Embryonic facial prominence (tissue), 1 donor: ENCODE measurements around the gene NRXN3.

ENCODE experiments used
- DNase-seq: peaks from one replicate; pipeline ENCODE4 v3.0.0-alpha.2; 2016; ENCODE audit errors: extremely low spot score

NRXN3 gene

GRCh38 chr14:79571366-79571765 lies 1401.2 kb downstream of the NRXN3 start:
- DNase-seq = no peak

DNA sequence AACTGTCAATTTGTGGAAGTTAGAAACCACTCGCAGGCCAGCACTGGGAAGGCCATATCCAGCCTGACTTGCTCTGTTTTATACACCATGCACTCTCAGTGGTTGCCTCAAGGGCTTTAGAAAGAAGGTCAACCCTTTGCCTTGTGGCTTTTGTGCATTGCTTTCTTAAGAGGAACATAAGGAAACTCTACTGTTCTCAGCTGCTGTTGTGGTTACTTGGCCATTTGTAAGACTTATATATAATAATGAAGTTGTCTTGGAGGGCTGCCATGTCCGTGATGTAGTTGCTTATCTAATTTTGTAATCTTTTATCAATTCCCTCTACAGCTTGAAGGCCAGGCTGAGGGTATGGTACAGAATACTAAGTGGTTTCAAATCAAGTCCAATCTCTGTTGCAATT lies 1403.3 kb downstream of the NRXN3 start:
- DNase-seq = no peak

- DNase-seq = no peak
These were observed 1404.9 kb downstream of the NRXN3 start for GRCh38 chr14:79575032-79575431.

DNA sequence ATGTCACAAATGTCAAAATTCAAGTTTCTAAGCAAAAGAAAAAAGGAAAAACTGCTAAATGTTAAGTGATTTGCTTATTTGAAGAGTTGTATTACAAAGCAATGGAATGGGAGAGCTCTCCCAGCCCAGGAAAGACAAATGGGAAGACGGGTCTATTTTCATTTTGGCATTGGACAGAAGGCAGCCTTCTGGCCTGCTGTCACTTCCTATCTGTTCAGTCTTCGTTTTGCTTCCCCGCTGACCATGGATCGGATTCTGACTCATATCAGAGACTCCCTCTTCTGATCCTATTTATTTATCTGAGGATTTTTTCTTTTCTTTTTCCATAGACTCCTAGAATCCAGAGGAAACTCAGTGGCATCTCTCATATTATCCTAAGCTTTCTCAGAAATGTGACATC lies 1406.3 kb downstream of the NRXN3 start:
- no peak for DNase-seq

GRCh38 chr14:79578470-79578869 lies 1408.3 kb downstream of the NRXN3 start:
- DNase-seq = no peak

GRCh38 chr14:79580414-79580813 lies 1410.2 kb downstream of the NRXN3 start:
- DNase-seq = no peak

DNA sequence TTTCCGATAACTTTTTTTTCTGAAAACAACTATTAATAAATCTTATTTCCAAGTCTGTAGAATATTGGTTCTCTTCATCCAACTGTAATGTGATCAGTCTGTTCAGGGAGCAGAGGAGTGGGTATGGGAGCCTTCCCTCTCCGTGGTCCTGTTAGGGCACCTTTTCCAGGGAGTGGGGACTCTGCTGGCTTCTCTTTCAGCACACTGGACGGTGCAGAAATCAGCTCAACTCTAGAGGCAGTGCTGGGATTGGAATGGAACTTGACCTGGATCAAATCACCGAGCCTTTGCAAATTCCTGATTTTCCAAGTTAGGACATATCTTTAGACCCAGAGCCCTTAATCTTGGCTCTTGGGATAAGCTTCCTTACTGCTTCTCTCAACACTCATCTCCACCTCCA lies 1410.7 kb downstream of the NRXN3 start:
- no peak for DNase-seq

GRCh38 chr14:79581912-79582576 lies 1411.9 kb downstream of the NRXN3 start:
- no peak for DNase-seq

DNA sequence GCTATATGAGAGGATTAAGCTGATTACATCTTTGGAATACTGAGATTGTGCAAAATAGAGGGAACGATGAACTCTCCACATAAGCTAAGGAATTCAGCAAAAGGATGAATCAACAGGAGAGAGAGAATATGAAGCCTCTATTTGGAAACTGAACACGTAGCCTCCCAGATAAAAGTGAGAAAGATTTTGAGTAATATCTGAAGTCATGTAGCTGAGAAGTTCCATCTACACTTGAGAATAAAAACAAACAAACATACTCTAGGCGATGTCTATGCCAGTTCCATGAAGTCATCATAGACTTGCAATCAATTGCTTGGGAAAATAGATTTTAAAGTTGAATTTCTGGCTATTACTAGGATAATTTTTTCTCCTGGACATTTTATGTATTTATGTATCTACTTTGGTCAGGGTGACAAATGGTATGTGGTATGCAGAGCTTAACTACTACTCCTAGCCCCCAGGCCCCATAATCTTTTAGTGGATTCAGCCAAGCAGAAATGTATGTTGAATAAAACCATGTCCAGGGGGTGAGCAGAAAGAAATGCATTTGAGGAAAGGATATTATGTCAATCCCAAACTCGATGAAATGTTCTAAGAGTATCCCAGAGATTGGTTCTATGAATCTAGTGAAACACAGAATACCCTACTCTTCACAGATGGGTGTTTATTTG lies 1413.7 kb downstream of the NRXN3 start:
- no peak for DNase-seq

- no peak for DNase-seq
These were observed 1414.5 kb downstream of the NRXN3 start for GRCh38 chr14:79584679-79585078.

GRCh38 chr14:79585845-79586244 lies 1415.7 kb downstream of the NRXN3 start:
- no peak for DNase-seq

DNA sequence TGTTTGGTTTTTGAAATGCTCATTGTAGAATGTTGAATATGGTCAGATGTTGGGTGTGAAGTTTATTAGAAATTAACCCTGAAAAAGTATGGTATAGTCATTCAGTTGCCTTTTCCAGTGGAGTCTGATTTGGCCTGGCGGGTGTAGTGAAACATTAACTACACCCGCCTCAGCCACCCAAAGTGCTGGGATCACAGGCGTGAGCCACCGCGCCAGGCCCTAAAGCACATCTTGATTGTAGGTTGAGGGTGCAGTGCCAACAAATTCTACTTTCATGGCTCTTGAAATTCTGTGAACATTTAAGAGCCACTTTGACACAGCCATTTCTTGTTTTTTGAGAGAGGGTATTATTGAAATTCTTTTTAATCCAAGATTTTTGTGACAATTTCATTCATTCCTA lies 1416.2 kb downstream of the NRXN3 start:
- DNase-seq = no peak

DNA sequence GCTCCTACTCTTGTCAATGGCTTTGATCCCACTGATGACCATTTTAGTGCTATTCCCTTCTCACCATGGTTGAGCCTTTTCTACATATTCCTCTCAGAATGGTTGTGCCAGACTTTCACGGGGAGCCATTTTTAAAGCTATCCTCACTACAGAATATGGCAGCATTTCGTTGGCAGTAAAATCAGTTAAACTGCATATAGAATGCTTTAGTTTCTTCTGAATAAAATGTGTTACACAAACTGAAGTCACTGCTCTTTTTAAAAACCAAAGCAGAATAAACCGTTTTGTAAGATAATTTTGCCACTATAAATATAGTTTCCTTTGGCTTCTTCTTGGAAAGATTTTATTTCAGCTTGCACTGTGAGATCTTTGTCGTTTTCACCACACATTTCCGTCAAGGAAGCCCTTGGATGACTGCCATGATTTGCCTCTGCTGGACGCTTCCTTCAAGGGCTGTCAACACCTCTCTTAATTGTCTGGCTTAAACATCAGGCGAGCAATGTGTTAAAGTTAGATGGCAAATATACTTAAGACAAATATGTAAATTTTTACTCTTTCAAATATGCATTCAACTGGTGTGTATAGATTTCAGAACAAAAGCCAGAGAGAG lies 1416.9 kb downstream of the NRXN3 start:
- no peak for DNase-seq

GRCh38 chr14:79587875-79588274 lies 1417.7 kb downstream of the NRXN3 start:
- DNase-seq = no peak

- no peak for DNase-seq
These were observed 1418.2 kb downstream of the NRXN3 start for GRCh38 chr14:79588398-79588797.

- no peak for DNase-seq
These were observed 1426.4 kb downstream of the NRXN3 start for GRCh38 chr14:79596551-79596950.

- no peak for DNase-seq
These were observed 1427.4 kb downstream of the NRXN3 start for GRCh38 chr14:79597566-79597965.

DNA sequence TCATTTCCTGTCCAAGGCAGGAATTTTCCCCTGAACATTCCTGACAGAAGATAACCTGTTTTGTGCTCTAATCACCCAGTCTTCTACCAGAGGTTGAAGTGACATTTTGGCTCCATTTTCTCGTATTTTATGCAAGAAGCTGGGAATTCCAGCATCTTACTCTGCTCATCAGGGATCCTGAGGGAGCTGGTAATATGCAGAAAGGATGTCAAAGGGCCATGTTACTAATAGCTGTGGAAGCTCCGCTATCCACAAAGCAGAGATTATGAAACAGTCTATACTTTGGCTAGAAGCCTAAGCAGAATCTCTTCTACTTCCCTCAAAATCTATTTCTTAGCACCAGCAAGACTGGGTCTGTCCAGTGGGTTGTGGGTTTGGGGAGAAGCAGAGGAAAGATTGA lies 1428.2 kb downstream of the NRXN3 start:
- DNase-seq = no peak

GRCh38 chr14:79599239-79599638 lies 1429.1 kb downstream of the NRXN3 start:
- DNase-seq = no peak

DNA sequence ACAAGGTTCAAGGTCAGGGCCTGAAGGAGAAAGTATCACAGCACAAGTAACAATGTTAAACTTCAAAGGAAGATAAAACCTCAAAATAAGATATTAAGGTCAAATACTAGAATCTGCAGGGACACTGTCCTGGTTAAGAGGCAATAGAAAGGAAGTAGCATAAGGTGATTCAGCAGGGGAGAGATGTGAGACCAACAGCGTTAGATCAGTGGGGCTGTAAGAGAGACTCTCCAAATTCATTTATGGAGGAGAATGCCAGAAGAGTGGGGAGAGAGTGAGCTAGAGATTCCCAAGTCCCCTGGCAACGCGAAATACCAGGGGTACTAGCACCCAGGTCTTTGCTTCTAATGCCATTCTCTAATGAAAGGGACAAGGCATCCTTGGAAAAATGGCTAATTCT lies 1430.2 kb downstream of the NRXN3 start:
- DNase-seq = no peak

GRCh38 chr14:79601579-79601978 lies 1431.4 kb downstream of the NRXN3 start:
- no peak for DNase-seq

DNA sequence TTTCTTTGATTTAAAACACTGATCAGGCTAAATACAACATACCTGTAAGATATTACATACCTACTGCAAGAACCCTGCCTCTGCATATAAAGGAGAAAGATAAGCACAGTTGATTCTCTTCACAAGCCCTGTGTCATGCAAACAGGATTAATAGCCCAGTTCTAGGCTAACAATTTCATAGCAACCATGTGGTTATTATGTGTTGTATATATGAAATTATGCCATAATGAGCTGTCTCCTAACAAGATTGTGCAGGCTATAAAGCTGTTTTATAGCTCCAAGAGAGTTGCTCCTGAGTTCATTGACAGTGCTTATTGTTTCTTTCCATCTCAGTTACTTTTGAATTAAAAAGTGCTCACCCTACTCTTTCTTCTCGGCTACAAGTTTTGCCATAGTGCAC lies 1431.9 kb downstream of the NRXN3 start:
- no peak for DNase-seq

- DNase-seq = no peak
These were observed 1432.6 kb downstream of the NRXN3 start for GRCh38 chr14:79602742-79603141.
